Mammary epithelial cell (primary cell): ENCODE results near the gene TNS4.

Experiments
- CTCF ChIP-seq, 2 donors: IDR thresholded peaks in 1 of 2; conservative IDR thresholded peaks in 1 of 2; 2 replicates each; pipeline ENCODE4 v1.5.1; 2011 to 2012; ENCODE audit warnings: inconsistent platforms in 2 of 2, low read length in 2 of 2, mild to moderate bottlenecking in 2 of 2, control low read depth in 1 of 2, low read depth in 1 of 2; ENCODE audit not compliant: insufficient read depth in 1 of 2; ENCODE audit errors: extremely low read depth in 1 of 2
- EZH2 ChIP-seq: IDR thresholded peaks from 2 replicates; pipeline ENCODE4 v1.6.1; 2012; ENCODE audit warnings: low read length, inconsistent platforms, borderline replicate concordance

GRCh38 chr17:40526668-40527067 lies 25.2 kb upstream of the TNS4 start:
- no peak for TF ChIP-seq CTCF (conservative IDR thresholded peaks at IDR 0.05 in 1 of 2, IDR thresholded peaks at IDR 0.05 in 1 of 2; ENCODE audit: extremely low read depth in 1 of 2, insufficient read depth in 1 of 2, low read depth in 1 of 2, low read length in 2 of 2)
- no peak for TF ChIP-seq EZH2
